H9 (cell line): ENCODE data around the gene RPL6. TPM values are rescaled to one million over a fixed set of nuclear protein-coding genes. Genes with fewer than 3 reads are reported as not detected.

Source experiments
- DNase-seq: peaks from one replicate; pipeline ENCODE4 v3.0.0-alpha.2; 2017
- H2AFZ ChIP-seq: one replicate; pipeline ENCODE4 v1.6.1; 2013; ENCODE audit warnings: mild to moderate bottlenecking, low read length, control low read depth, moderate library complexity
- H2AK5ac ChIP-seq: 2 replicates; pipeline ENCODE4 v1.6.1; 2013; ENCODE audit warnings: low read length, control low read depth, mixed read lengths; ENCODE audit not compliant: insufficient read length
- H2BK120ac ChIP-seq: one replicate; pipeline ENCODE4 v1.6.1; 2013; ENCODE audit warnings: low read depth, mild to moderate bottlenecking, low read length, control low read depth, inconsistent platforms; ENCODE audit not compliant: poor library complexity, severe bottlenecking
- H2BK12ac ChIP-seq: 2 replicates; pipeline ENCODE4 v1.6.1; 2013; ENCODE audit warnings: low read length, control low read depth, mixed read lengths, low read depth; ENCODE audit not compliant: insufficient read length
- H2BK15ac ChIP-seq: 2 replicates; pipeline ENCODE4 v1.6.1; 2013; ENCODE audit warnings: low read depth, low read length, control low read depth
- H2BK20ac ChIP-seq: one replicate; pipeline ENCODE4 v1.6.1; 2013; ENCODE audit warnings: low read depth, mild to moderate bottlenecking, low read length, control low read depth, inconsistent platforms; ENCODE audit not compliant: poor library complexity, severe bottlenecking
- H2BK5ac ChIP-seq: 2 replicates; pipeline ENCODE4 v1.6.1; 2013; ENCODE audit warnings: low read length, control low read depth, mixed read lengths; ENCODE audit not compliant: insufficient read length
- H3K14ac ChIP-seq: 2 replicates; pipeline ENCODE4 v1.6.1; 2013; ENCODE audit warnings: low read length, control low read depth; ENCODE audit not compliant: insufficient read depth
- H3K18ac ChIP-seq: 2 replicates; pipeline ENCODE4 v1.6.1; 2013; ENCODE audit warnings: low read depth, mild to moderate bottlenecking, mixed read lengths, low read length, control low read depth; ENCODE audit not compliant: insufficient read length
- H3K23ac ChIP-seq: 2 replicates; pipeline ENCODE4 v1.6.1; 2013; ENCODE audit warnings: low read length, control low read depth, mixed read lengths, low read depth; ENCODE audit not compliant: insufficient read length
- H3K23me2 ChIP-seq: 2 replicates; pipeline ENCODE4 v1.6.1; 2013; ENCODE audit warnings: low read depth, mild to moderate bottlenecking, mixed read lengths, low read length, control low read depth; ENCODE audit not compliant: insufficient read length, poor library complexity, severe bottlenecking
- H3K27ac ChIP-seq: 2 replicates; pipeline ENCODE4 v1.5.1; 2013; ENCODE audit warnings: low read length, control low read depth, mixed read lengths, low read depth; ENCODE audit not compliant: insufficient read length
- H3K27me3 ChIP-seq: 2 replicates; pipeline ENCODE4 v1.6.1; 2013; ENCODE audit warnings: low read length, control low read depth, inconsistent platforms; ENCODE audit not compliant: insufficient read depth
- H3K4ac ChIP-seq: 2 replicates; pipeline ENCODE4 v1.6.1; 2013; ENCODE audit warnings: low read depth, mild to moderate bottlenecking, control low read depth, inconsistent platforms, low read length, moderate library complexity
- H3K4me1 ChIP-seq: 2 replicates; pipeline ENCODE4 v1.6.1; 2013; ENCODE audit warnings: low read length, control low read depth, inconsistent platforms; ENCODE audit not compliant: insufficient read depth
- H3K4me2 ChIP-seq: 2 replicates; pipeline ENCODE4 v1.6.1; 2013; ENCODE audit warnings: low read length, control low read depth, mixed read lengths; ENCODE audit not compliant: insufficient read length, insufficient read depth
- H3K56ac ChIP-seq: 2 replicates; pipeline ENCODE4 v1.6.1; 2013; ENCODE audit warnings: low read depth, mild to moderate bottlenecking, mixed read lengths, low read length, control low read depth; ENCODE audit not compliant: insufficient read length
- H3K79me1 ChIP-seq: 2 replicates; pipeline ENCODE4 v1.6.1; 2013; ENCODE audit warnings: low read depth, mild to moderate bottlenecking, moderate library complexity, low read length, control low read depth, inconsistent platforms; ENCODE audit not compliant: insufficient read depth, poor library complexity, severe bottlenecking
- H3K79me2 ChIP-seq: 2 replicates; pipeline ENCODE4 v1.6.1; 2013; ENCODE audit warnings: low read length, control low read depth, inconsistent platforms; ENCODE audit not compliant: insufficient read depth
- H3K9ac ChIP-seq: 2 replicates; pipeline ENCODE4 v1.6.1; 2013; ENCODE audit warnings: low read length, control low read depth, mixed read lengths; ENCODE audit not compliant: insufficient read length; ENCODE audit errors: extremely low read depth
- H3K9me3 ChIP-seq: one replicate; pipeline ENCODE4 v1.6.1; 2013; ENCODE audit warnings: low read depth, low read length, inconsistent platforms; ENCODE audit not compliant: control insufficient read depth
- H3T11ph ChIP-seq: one replicate; pipeline ENCODE4 v1.6.1; 2013; ENCODE audit warnings: mild to moderate bottlenecking, low read length, control low read depth, inconsistent platforms
- H4K20me1 ChIP-seq: one replicate; pipeline ENCODE4 v1.6.1; 2013; ENCODE audit not compliant: control insufficient read depth, insufficient read length, insufficient read depth
- H4K5ac ChIP-seq: 2 replicates; pipeline ENCODE4 v1.6.1; 2013; ENCODE audit warnings: low read depth, mild to moderate bottlenecking, mixed read lengths, low read length, control low read depth; ENCODE audit not compliant: insufficient read length
- H4K8ac ChIP-seq: replicated peaks from 2 replicates; pipeline ENCODE4 v1.6.1; 2013; ENCODE audit warnings: low read length, control low read depth, mixed read lengths, low read depth; ENCODE audit not compliant: insufficient read length
- H4K91ac ChIP-seq: 2 replicates; pipeline ENCODE4 v1.6.1; 2013; ENCODE audit warnings: low read depth, mild to moderate bottlenecking, moderate library complexity, mixed read lengths, low read length, control low read depth; ENCODE audit not compliant: insufficient read length
- H3K27ac Mint-ChIP-seq, 3 experiments: 2 replicates in 2 of 3; 3 replicates in 1 of 3; pipeline ENCODE4 v1.8.0; 2020 to 2021; ENCODE audit warnings: mixed read lengths in 3 of 3, mild to moderate bottlenecking in 1 of 3, moderate library complexity in 1 of 3
- H3K27me3 Mint-ChIP-seq: 2 replicates; pipeline ENCODE4 v1.8.0; 2021; ENCODE audit warnings: low read depth, mild to moderate bottlenecking, moderate library complexity, mixed read lengths
- H3K36me3 Mint-ChIP-seq, 3 experiments: 2 replicates in 2 of 3; 3 replicates in 1 of 3; pipeline ENCODE4 v1.8.0; 2020 to 2021; ENCODE audit warnings: low read depth in 3 of 3, mixed read lengths in 3 of 3; ENCODE audit not compliant: insufficient read depth in 1 of 3
- H3K4me1 Mint-ChIP-seq, 2 experiments: 2 replicates each; pipeline ENCODE4 v1.8.0; 2020; ENCODE audit warnings: mixed read lengths in 2 of 2
- H3K4me3 Mint-ChIP-seq, 2 experiments: 2 replicates in 1 of 2; 3 replicates in 1 of 2; pipeline ENCODE4 v1.8.0; 2020 to 2021; ENCODE audit warnings: mild to moderate bottlenecking in 2 of 2, mixed read lengths in 2 of 2, moderate library complexity in 1 of 2
- H3K9me3 Mint-ChIP-seq, 2 experiments: 2 replicates in 1 of 2; 3 replicates in 1 of 2; pipeline ENCODE4 v1.8.0; 2020; ENCODE audit warnings: mild to moderate bottlenecking in 2 of 2, mixed read lengths in 2 of 2, moderate library complexity in 1 of 2
- CTCF ChIP-seq: fragments of 200-600 bp; sonication (generic); conservative IDR thresholded peaks from 3 replicates; pipeline ENCODE4 v1.8.0; 2021; ENCODE audit warnings: antibody characterized with exemption, mild to moderate bottlenecking
- WGBS: extraction: QIAGEN DNeasy Blood & Tissue Kit; methylation state at CpG from one replicate; pipeline ENCODE4 v1.1.7; 2013; ENCODE audit warnings: missing lambda C conversion rate, low lambda C conversion rate, mixed read lengths; ENCODE audit not compliant: insufficient read length; ENCODE audit errors: extremely low coverage; 5-methylcytosine and 5-hydroxymethylcytosine counted together
- total RNA-seq: library from RNA; stranded (reverse); gene quantifications from 2 replicates; pipeline ENCODE4 v1.2.1, GENCODE V29; 2021

Gene RPL6
- total RNA-seq, 1 experiment from 2014 or later = 1,921 TPM

GRCh38 chr12:112359290-112359689 lies 50.1 kb downstream of the RPL6 start:
- H4K20me1 ChIP-seq = no peaks in the 10 kb centered on the region
- Mint-ChIP-seq H3K4me1 (peaks cover 0 to 9% of the 10 kb centered on the region in 2 experiments; a peak in 2 of 4 replicates), H3K4me3 (no peak overlapping the region), H3K27ac (no peak overlapping the region), H3K9me3 (no peaks in the 10 kb centered on the region), H3K27me3 (no peaks in the 10 kb centered on the region), H3K36me3 (no peaks in the 10 kb centered on the region; a peak in 1 of 7 replicates)
- H3T11ph ChIP-seq = no peak overlapping the region
- no peak overlapping the region for H3K27ac ChIP-seq
- no peak overlapping the region for H4K8ac ChIP-seq
- H4K5ac ChIP-seq = no peak overlapping the region
- H3K27me3 ChIP-seq = no peaks in the 10 kb centered on the region
- H3K56ac ChIP-seq = no peak overlapping the region
- H2BK120ac ChIP-seq = no peak overlapping the region
- no peak for DNase-seq
- H3K23me2 ChIP-seq = no peaks in the 10 kb centered on the region
- H3K14ac ChIP-seq = no peak overlapping the region
- no peak overlapping the region for H3K18ac ChIP-seq
- H3K9me3 ChIP-seq = no peaks in the 10 kb centered on the region
- no peak overlapping the region for H3K9ac ChIP-seq
- H3K23ac ChIP-seq = no peak overlapping the region
- H2BK15ac ChIP-seq = no peak overlapping the region
- H3K79me2 ChIP-seq = no peaks in the 10 kb centered on the region; the same call in 1 of the 2 replicates
- no peak overlapping the region for H2BK20ac ChIP-seq
- H2BK12ac ChIP-seq = no peak overlapping the region
- no peak overlapping the region for H4K91ac ChIP-seq
- peaks cover 4% of the 10 kb centered on the region for H3K79me1 ChIP-seq
- WGBS = no CpG with 5 or more reads among the region's 4 CpGs
- no peak overlapping the region for H2AFZ ChIP-seq
- no peak overlapping the region for H2BK5ac ChIP-seq
- H3K4me2 ChIP-seq = no peak overlapping the region
- no peak for TF ChIP-seq CTCF
- H2AK5ac ChIP-seq = no peak overlapping the region
- H3K4me1 ChIP-seq = no peaks in the 10 kb centered on the region
- H3K4ac ChIP-seq = no peak overlapping the region
